Activated gamma-delta T cell treated with anti-CD3 and anti-CD28 coated beads, Interleukin-2, amount 50 U/mL, for 16 hours (primary cell): ENCODE results near the gene MYBPHL.

Experiments
- DNase-seq: peaks from one replicate; pipeline ENCODE4 v3.0.0-alpha.2; 2020; ENCODE audit warnings: low read depth

Gene MYBPHL

GRCh38 chr1:109281680-109282496 lies 24.9 kb downstream of the MYBPHL start:
- no peak for DNase-seq

DNA sequence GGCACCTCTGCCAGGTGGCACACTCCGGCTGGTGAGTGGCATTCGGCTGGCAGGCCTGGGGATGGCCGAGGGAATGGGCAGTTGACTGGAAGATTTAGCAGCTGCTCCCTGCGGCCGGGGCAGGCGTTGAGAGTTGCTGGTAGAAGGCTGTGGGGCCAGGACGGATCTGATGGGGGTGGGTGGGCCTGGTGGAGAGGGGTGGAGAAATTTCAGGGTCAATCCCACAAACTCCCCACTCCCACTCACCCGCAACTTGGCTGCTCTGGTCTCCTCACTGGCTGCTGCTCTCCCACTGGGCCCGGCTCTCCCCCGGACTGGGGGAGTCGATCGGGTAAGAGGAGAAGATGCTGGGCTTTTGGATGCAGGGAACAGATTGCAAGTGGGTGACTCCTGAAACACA lies 25.9 kb downstream of the MYBPHL start:
- no peak for DNase-seq

DNA sequence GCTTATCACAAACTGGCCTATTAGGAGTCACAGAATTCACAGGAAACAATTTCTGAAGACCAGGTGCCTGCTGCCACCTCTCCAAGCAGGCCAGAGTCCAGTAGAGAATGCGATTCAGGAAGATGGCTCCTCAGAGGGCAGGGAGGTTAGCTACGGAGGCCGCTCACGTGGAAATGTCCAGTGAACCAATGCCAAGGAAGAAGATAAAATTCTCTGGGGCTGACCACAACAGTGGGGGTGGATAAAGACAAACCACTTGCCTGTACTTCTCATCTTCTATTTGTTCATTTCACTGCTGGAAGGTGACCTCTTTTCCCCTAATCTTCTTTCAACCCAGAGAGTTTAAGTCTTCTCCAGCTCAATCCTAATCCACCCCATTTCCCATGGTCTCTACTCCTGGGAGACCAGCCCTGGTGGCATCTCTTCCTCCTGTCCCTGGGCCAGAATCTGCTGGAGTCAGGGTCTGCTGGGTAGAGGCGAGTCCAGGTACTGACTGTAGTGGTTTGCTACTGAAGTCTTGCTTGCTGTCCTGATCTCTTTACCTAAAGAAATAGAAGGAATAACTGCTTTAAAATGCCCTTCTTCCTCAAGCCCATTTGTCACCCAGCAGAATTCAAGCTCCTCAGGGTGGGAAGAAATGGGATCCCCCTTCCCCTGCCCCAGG lies 27.1 kb downstream of the MYBPHL start:
- no peak for DNase-seq

DNA sequence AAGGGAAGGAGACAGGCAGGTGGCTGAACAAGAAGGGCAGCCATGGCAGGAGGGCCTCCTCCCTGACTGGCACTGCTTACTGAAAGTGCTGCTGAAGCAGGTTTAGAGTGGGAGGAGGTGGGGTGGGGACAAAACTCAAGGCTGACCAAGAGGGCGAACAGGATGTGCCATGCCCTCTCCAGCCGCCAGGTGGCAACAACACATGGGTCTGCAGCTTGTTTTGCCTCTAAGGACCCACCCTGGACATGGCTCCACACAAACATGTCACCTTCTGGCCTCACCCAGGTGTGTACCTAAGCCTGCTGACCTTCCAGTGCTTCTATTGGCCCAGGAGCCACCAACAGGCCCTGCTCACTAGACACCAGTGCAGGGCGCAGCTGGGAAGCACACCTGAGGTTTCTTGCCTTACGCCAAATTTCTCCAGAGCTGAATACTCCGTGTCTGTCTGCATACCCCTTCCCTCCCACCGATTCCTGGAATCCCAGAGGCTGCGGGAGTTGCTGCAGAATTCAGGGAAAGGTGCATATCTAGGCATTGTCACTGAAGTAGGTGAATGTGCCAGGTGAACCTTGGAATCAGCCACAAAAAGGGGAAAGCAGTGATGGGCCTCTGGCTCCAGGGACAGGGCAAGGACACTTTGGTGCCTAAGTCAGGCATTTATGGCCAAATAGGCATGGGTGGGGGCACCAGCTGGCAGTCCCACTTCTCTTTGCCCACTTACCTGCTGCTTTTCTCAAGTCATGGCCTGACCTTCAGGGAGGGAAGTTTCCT lies 29.2 kb downstream of the MYBPHL start:
- peak; percentile 44 for DNase-seq

DNA sequence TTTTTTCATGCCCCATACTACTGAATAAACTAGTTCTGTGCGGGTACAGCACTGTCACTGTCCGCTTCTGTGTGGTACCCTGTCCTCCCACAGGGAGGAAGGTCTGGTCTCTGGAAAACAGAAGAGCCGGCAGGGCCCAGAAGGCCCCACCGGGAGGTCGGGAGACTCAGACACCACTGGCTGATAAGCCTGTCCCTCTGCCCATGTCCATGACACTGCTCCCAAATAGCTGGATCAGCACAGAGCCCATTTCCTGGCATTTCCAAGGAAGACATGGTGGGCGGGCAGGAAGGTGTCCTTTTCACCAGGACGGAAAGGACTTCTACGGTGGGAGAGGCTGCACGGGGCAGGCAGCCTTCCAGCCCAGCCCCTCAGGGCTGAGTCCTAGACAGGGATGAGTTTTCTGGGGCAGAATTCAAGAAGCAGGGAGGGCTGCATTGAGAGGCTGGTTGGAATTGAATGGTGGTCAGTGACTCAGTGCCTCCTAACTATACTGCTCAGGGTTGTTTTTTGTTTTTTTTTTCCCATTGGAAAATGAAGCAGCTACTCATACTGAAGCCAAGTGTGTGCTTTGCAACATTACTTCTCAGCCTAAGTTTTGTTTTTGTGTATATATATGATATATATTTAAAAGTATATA lies 31.0 kb downstream of the MYBPHL start:
- no peak for DNase-seq

DNA sequence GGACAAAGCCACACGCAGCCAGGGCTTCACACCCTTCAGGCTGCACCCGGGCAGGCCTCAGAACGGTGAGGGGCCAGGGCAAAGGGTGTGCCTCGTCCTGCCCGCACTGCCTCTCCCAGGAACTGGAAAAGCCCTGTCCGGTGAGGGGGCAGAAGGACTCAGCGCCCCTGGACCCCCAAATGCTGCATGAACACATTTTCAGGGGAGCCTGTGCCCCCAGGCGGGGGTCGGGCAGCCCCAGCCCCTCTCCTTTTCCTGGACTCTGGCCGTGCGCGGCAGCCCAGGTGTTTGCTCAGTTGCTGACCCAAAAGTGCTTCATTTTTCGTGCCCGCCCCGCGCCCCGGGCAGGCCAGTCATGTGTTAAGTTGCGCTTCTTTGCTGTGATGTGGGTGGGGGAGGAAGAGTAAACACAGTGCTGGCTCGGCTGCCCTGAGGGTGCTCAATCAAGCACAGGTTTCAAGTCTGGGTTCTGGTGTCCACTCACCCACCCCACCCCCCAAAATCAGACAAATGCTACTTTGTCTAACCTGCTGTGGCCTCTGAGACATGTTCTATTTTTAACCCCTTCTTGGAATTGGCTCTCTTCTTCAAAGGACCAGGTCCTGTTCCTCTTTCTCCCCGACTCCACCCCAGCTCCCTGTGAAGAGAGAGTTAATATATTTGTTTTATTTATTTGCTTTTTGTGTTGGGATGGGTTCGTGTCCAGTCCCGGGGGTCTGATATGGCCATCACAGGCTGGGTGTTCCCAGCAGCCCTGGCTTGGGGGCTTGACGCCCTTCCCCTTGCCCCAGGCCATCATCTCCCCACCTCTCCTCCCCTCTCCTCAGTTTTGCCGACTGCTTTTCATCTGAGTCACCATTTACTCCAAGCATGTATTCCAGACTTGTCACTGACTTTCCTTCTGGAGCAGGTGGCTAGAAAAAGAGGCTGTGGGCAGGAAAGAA lies 32.0 kb downstream of the MYBPHL start:
- DNase-seq = no peak

DNA sequence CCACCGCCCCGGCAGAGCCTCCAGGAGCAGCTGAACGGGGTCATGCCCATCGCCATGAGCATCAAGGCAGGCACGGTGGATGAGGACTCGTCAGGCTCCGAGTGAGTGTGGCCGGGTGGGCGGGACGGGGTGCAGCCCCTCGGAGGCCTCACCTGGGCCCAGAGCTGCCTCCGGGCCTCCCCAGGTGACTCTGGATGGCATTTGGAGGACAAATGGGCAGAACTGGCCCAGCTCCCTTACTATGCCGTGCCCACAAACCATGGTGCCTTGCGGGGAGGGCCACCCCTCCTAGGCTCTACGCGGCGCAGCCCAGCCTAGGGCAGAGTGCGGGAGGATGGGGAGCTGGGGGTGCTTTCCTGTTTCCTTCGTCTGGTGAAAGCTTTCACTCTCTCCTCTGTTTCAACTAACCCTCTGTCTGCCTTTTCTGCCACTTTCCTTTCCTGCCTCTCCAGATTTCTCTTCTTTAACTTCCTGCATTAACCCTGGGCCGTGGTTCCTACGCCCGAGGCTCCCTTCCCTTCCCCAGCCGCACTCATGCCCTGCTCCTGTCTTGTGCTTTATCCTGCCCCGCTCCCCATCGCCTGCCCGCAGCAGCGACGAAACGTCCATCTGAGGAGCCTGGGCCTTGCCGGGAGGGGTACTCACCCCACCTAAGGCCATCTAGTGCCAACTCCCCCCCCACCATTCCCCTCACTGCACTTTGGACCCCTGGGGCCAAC lies 33.1 kb downstream of the MYBPHL start:
- DNase-seq = no peak

- no peak for DNase-seq
Observed at GRCh38 chr1:109272831-109273547, 33.8 kb downstream of the MYBPHL start.

DNA sequence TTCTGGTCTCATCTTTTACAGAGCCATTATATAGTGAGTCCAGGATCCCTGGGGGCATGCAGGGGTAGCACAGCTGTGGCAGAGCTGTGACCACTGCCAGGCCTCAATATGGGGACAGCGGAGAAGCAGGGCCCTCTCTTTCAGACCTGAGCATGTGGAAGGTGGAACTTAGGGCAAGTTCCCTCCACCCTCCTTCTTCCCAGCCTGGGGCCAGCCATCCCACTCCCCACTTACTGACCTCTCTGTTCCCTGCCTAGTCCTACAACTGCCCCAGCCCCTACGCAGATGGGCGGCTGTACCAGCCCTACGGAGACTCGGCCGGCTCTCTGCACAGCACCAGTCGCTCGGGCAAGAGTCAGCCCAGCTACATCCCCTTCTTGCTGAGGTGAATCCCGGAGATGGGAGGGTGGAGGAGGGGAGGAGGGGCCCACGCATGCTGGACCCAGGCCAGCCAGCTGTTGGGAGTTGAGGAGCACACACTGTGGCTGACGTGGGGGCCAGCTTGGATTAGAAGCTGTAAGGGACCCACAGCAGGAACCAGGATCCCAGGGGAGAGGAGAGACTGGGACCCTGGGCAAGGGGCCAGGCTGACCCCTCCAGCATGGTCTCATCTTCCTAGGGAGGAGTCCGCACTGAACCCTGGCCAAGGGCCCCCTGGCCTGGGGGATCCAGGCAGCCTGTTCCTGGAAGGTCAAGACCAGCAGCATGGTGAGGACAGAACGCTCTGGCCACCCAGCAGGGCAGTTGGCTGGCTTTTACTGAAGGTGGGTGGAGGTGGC lies 34.6 kb downstream of the MYBPHL start:
- DNase-seq = no peak

DNA sequence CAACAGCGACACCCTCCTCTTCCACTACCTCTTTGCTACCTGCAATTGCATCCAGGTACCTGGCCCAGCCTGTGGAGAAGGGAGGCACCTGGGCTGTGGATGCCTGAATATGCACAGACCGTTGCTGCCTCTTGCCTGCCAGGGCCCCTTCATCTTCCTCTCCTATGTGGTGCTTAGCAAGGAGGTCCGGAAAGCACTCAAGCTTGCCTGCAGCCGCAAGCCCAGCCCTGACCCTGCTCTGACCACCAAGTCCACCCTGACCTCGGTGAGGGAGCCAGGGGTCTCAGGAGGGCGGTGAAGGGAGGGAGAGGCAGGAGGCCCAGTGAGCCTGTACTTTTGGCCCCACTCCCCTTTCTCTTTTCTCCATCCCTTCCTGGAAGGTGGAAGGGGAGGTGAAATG lies 35.4 kb downstream of the MYBPHL start:
- DNase-seq = no peak

GRCh38 chr1:109270623-109271317 lies 36.0 kb downstream of the MYBPHL start:
- no peak for DNase-seq

DNA sequence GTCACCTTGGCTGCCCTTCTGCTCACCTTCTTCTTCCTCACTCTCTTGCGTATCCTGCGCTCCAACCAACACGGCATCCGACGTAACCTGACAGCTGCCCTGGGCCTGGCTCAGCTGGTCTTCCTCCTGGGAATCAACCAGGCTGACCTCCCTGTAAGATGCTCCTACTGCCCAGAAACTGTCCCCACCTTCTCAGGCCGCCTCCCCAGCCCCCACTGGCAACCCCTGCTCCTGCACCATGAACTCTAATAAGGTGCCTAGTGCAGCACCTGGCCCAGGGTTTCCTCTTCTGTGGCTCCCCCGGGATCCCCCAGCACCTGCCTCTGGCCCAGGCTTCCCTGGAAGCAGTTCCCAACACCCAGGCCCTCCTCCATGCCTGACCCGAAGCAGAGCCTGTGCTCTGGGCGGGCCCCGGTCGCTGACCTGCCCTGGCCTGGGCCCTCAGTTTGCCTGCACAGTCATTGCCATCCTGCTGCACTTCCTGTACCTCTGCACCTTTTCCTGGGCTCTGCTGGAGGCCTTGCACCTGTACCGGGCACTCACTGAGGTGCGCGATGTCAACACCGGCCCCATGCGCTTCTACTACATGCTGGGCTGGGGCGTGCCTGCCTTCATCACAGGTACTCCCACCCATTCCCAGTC lies 36.7 kb downstream of the MYBPHL start:
- no peak for DNase-seq

GRCh38 chr1:109269212-109269980 lies 37.4 kb downstream of the MYBPHL start:
- no peak for DNase-seq

DNA sequence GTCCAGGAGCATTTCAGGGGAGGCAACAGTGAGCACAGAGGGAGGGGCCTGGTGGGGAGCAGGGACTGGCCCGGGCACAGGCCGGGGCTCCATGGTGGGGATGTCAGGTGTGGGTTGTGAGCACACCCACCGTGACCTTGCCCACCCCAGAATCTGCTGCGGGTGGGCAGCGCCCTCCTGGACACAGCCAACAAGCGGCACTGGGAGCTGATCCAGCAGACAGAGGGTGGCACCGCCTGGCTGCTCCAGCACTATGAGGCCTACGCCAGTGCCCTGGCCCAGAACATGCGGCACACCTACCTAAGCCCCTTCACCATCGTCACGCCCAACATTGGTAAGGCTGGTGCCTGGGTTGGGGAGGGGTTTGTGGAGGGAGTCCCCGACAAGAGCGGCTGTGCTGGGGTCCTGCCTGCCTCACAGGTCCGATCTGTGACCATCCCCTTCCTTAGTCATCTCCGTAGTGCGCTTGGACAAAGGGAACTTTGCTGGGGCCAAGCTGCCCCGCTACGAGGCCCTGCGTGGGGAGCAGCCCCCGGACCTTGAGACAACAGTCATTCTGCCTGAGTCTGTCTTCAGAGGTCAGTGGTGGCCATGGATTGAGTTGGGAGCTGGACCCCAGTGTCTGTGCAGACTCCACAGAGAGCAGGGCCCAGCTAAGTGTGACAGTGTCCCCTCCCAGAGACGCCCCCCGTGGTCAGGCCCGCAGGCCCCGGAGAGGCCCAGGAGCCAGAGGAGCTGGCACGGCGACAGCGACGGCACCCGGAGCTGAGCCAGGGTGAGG lies 38.2 kb downstream of the MYBPHL start:
- no peak for DNase-seq

DNA sequence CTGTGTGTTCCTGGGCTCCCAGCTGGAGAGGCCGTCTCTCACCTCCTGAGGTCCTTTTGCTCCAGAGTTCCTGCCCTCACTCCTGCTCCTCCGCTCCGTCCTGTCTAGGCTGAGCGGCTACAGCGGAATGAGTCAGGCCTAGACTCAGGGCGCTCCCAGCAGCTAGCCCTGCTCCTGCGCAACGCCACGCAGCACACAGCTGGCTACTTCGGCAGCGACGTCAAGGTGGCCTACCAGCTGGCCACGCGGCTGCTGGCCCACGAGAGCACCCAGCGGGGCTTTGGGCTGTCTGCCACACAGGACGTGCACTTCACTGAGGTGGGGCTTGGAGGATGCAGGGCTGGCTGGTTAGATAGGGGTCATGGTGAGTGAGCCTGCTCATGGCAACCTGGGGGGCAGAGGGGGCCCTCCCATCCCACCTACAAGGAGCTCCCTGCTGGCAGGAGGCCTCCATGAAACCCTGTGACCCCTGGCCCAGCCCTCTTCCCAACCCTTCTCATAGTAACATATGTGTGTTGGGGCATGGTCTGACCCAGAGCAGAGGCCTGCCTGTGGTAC lies 39.0 kb downstream of the MYBPHL start:
- no peak for DNase-seq

DNA sequence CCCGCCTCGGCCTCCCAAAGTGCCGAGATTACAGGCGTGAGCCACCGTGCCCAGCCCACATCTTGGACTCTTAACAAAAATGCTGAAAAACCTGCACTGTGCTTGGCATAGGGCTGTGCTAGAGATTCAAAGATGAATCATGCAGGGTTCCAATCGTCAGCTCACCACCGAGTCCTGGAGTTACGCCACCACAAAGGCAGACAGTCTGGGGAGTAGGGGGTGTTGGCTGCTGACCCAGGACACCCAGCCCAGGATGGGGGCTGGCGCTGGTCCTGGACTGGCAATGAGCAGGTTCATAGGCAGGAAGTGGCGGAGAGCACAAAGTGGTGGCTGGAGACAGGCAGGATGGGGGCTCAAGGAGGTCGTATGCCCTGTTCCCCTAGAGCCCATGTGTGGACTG lies 39.8 kb downstream of the MYBPHL start:
- DNase-seq = no peak
